WTC11 (cell line): ENCODE results near the gene PDE6D. TPM values are rescaled to one million over a fixed set of nuclear protein-coding genes. Genes with fewer than 3 reads are reported as not detected.

Experiments
- ATAC-seq: fragments of 200-7000 bp; cut with Tn5 transposase; 2 replicates; pipeline ENCODE4 v1.10.0; 2021; ENCODE audit warnings: mild to moderate bottlenecking, moderate library complexity
- CTCF ChIA-PET: fragments of 300-600 bp; sonication (Branson Sonifier 250); formaldehyde crosslinking; loops from one replicate; lab custom pipeline; 2021; ENCODE audit warnings: antibody characterized with exemption; lab: Charles Lee
- POLR2A ChIA-PET: fragments of 350-600 bp; sonication (Branson Sonifier 250); formaldehyde crosslinking; loops from one replicate; lab custom pipeline; 2021; ENCODE audit warnings: antibody characterized with exemption; lab: Charles Lee
- DNase-seq: peaks from one replicate; pipeline ENCODE4 v3.0.0; 2021; ENCODE audit warnings: low spot score
- H3K27ac Mint-ChIP-seq: 2 replicates; pipeline ENCODE4 v1.8.0; 2021; ENCODE audit warnings: mixed read lengths
- H3K27me3 Mint-ChIP-seq: 2 replicates; pipeline ENCODE4 v1.8.0; 2021; ENCODE audit warnings: low read depth, mild to moderate bottlenecking, moderate library complexity, mixed read lengths
- H3K36me3 Mint-ChIP-seq: 2 replicates; pipeline ENCODE4 v1.8.0; 2021; ENCODE audit warnings: mixed read lengths
- H3K4me1 Mint-ChIP-seq: 2 replicates; pipeline ENCODE4 v1.8.0; 2022; ENCODE audit warnings: mixed read lengths
- H3K4me3 Mint-ChIP-seq: 2 replicates; pipeline ENCODE4 v1.8.0; 2021; ENCODE audit warnings: mild to moderate bottlenecking, moderate library complexity, mixed read lengths
- H3K9me3 Mint-ChIP-seq: 2 replicates; pipeline ENCODE4 v1.8.0; 2021; ENCODE audit warnings: mixed read lengths
- CBFB ChIP-seq: sonication (generic); formaldehyde crosslinking; IDR thresholded peaks from 2 replicates; pipeline ENCODE4 v1.8.1; 2022; ENCODE audit warnings: mild to moderate bottlenecking, low read depth, missing genetic modification reagents
- ELF4 ChIP-seq: sonication (generic); formaldehyde crosslinking; IDR thresholded peaks from 2 replicates; pipeline ENCODE4 v1.8.1; 2022; ENCODE audit warnings: low read depth, mild to moderate bottlenecking, moderate library complexity, missing genetic modification reagents
- ETV6 ChIP-seq: sonication (generic); formaldehyde crosslinking; IDR thresholded peaks from 2 replicates; pipeline ENCODE4 v1.8.1; 2022; ENCODE audit warnings: mild to moderate bottlenecking, missing genetic modification reagents
- FOXK1 ChIP-seq: sonication (generic); formaldehyde crosslinking; IDR thresholded peaks from 2 replicates; pipeline ENCODE4 v1.8.0; 2022; ENCODE audit warnings: mild to moderate bottlenecking, moderate library complexity, missing genetic modification reagents
- GTF2I ChIP-seq: fragments of 250-450 bp; sonication (Bioruptor Pico); conservative IDR thresholded peaks from 2 replicates; pipeline ENCODE4 v1.4.0; 2021; ENCODE audit warnings: mild to moderate bottlenecking
- IRF2 ChIP-seq: sonication (generic); formaldehyde crosslinking; IDR thresholded peaks from 2 replicates; pipeline ENCODE4 v1.8.0; 2022; ENCODE audit warnings: low read depth, missing genetic modification reagents, borderline replicate concordance
- JAZF1 ChIP-seq: fragments of 250-450 bp; sonication (Bioruptor Pico); IDR thresholded peaks from 2 replicates; pipeline ENCODE4 v1.9.0; 2021; ENCODE audit warnings: moderate library complexity, mild to moderate bottlenecking, inconsistent platforms
- MAX ChIP-seq: sonication (generic); formaldehyde crosslinking; IDR thresholded peaks from 2 replicates; pipeline ENCODE4 v1.8.0; 2022; ENCODE audit warnings: mild to moderate bottlenecking, missing genetic modification reagents
- MLX ChIP-seq: sonication (generic); formaldehyde crosslinking; IDR thresholded peaks from 2 replicates; pipeline ENCODE4 v1.8.1; 2023; ENCODE audit warnings: mild to moderate bottlenecking, missing genetic modification reagents, moderate library complexity
- MYBL2 ChIP-seq: sonication (generic); formaldehyde crosslinking; IDR thresholded peaks from 2 replicates; pipeline ENCODE4 v1.8.1; 2023; ENCODE audit warnings: mild to moderate bottlenecking, moderate library complexity, missing genetic modification reagents
- NFE2L1 ChIP-seq: sonication (generic); formaldehyde crosslinking; IDR thresholded peaks from 2 replicates; pipeline ENCODE4 v1.8.1; 2023; ENCODE audit warnings: missing genetic modification reagents
- PRDM15 ChIP-seq: sonication (generic); formaldehyde crosslinking; IDR thresholded peaks from 2 replicates; pipeline ENCODE4 v1.8.0; 2022; ENCODE audit warnings: missing genetic modification reagents
- PRRX2 ChIP-seq: fragments of 250-450 bp; sonication (Bioruptor Pico); IDR thresholded peaks from 2 replicates; pipeline ENCODE4 v1.8.0; 2021; ENCODE audit warnings: mild to moderate bottlenecking
- RELA ChIP-seq: sonication (generic); formaldehyde crosslinking; IDR thresholded peaks from 2 replicates; pipeline ENCODE4 v1.8.1; 2022; ENCODE audit warnings: missing genetic modification reagents, mild to moderate bottlenecking, borderline replicate concordance
- STAT6 ChIP-seq: sonication (generic); formaldehyde crosslinking; conservative IDR thresholded peaks from 2 replicates; pipeline ENCODE4 v1.8.1; 2023; ENCODE audit warnings: mild to moderate bottlenecking, low read depth, missing genetic modification reagents, moderate library complexity
- TEAD1 ChIP-seq: sonication (generic); formaldehyde crosslinking; IDR thresholded peaks from 2 replicates; pipeline ENCODE4 v1.8.0; 2022; ENCODE audit warnings: mild to moderate bottlenecking, missing genetic modification reagents
- ZBTB43 ChIP-seq: sonication (generic); formaldehyde crosslinking; IDR thresholded peaks from 2 replicates; pipeline ENCODE4 v1.8.1; 2023; ENCODE audit warnings: mild to moderate bottlenecking, missing genetic modification reagents
- ZNF219 ChIP-seq: sonication (generic); formaldehyde crosslinking; IDR thresholded peaks from 2 replicates; pipeline ENCODE4 v1.8.0; 2023; ENCODE audit warnings: missing genetic modification reagents, mild to moderate bottlenecking, borderline replicate concordance
- ZNF232 ChIP-seq: sonication (generic); formaldehyde crosslinking; IDR thresholded peaks from 2 replicates; pipeline ENCODE4 v1.8.0; 2022; ENCODE audit warnings: mild to moderate bottlenecking, missing genetic modification reagents
- ZNF425 ChIP-seq: fragments of 250-450 bp; sonication (Bioruptor Pico); conservative IDR thresholded peaks from 2 replicates; pipeline ENCODE4 v1.9.0; 2021; ENCODE audit warnings: mild to moderate bottlenecking
- ZSCAN18 ChIP-seq: fragments of 250-450 bp; sonication (Bioruptor Pico); IDR thresholded peaks from 2 replicates; pipeline ENCODE4 v2.1.2; 2022; ENCODE audit warnings: mild to moderate bottlenecking, moderate library complexity
- total RNA-seq: library from RNA; stranded (reverse); gene quantifications from 3 replicates; pipeline ENCODE4 v1.2.3, GENCODE V29; 2021

Gene PDE6D
- total RNA-seq, 1 experiment from 2014 or later: 30.2 TPM

- ATAC-seq: no peak
- no peak overlapping the region for H3K27ac Mint-ChIP-seq
- H3K4me1 Mint-ChIP-seq: peaks cover 7% of the 10 kb centered on the region
- ChIA-PET POLR2A (no interaction called here), CTCF (interaction anchor here (0.9 to 1.8 kb wide), 7 partner anchors 10 to 109 kb away, joined by 3 to 9 read pairs (median 4); partner anchors contain the start of gene PDE6D)
- H3K9me3 Mint-ChIP-seq: no peaks in the 10 kb centered on the region
- no peaks in the 10 kb centered on the region for H3K27me3 Mint-ChIP-seq
- no peak overlapping the region for H3K4me3 Mint-ChIP-seq
- no peaks in the 10 kb centered on the region for H3K36me3 Mint-ChIP-seq
- TF ChIP-seq ZBTB43 (no peak), NFE2L1 (no peak), ZNF219 (no peak), ZNF232 (CRISPR knock-in tag) (no peak), PRRX2 (CRISPR knock-in tag) (no peak), MLX (CRISPR knock-in tag) (no peak), MYBL2 (CRISPR knock-in tag) (no peak), STAT6 (CRISPR knock-in tag) (no peak)
- DNase-seq: no peak
Observed at GRCh38 chr2:231720987-231721966, 59.8 kb downstream of the PDE6D start.

GRCh38 chr2:231720292-231720986 lies 60.6 kb downstream of the PDE6D start:
- no peak for ATAC-seq
- Mint-ChIP-seq H3K27me3 (no peaks in the 10 kb centered on the region), H3K27ac (no peak overlapping the region), H3K4me3 (no peak overlapping the region), H3K36me3 (no peaks in the 10 kb centered on the region), H3K4me1 (peaks cover 7% of the 10 kb centered on the region), H3K9me3 (no peaks in the 10 kb centered on the region)
- ChIA-PET CTCF (interaction anchor here (0.9 to 9.7 kb wide), 5 partner anchors 14 to 108 kb away, joined by 3 to 260 read pairs (median 4); no protein-coding TSS in a partner anchor), POLR2A (no interaction called here)
- no peak for TF ChIP-seq JAZF1
- no peak for TF ChIP-seq GTF2I (CRISPR knock-in tag)
- no peak for TF ChIP-seq ZNF425
- TF ChIP-seq TEAD1 (CRISPR knock-in tag): no peak
- TF ChIP-seq IRF2 (CRISPR knock-in tag): no peak
- TF ChIP-seq MAX (CRISPR knock-in tag): no peak
- TF ChIP-seq RELA (CRISPR knock-in tag): no peak
- no peak for TF ChIP-seq PRRX2 (CRISPR knock-in tag)
- no peak for TF ChIP-seq ELF4 (CRISPR knock-in tag)
- TF ChIP-seq ETV6: no peak
- no peak for TF ChIP-seq CBFB (CRISPR knock-in tag)
- TF ChIP-seq PRDM15 (CRISPR knock-in tag): no peak
- no peak for TF ChIP-seq ZSCAN18 (CRISPR knock-in tag)
- no peak for TF ChIP-seq MYBL2 (CRISPR knock-in tag)
- no peak for TF ChIP-seq FOXK1
- no peak for DNase-seq
